Muscle layer of duodenum (tissue), 2 donors: ENCODE measurements around the gene FBH1.

Experiments
- H3K27ac ChIP-seq: one replicate; pipeline ENCODE4 v1.7.0; 2013; ENCODE audit warnings: mild to moderate bottlenecking, low read length
- H3K27me3 ChIP-seq: one replicate; pipeline ENCODE4 v1.7.0; 2013; ENCODE audit warnings: low read depth, mild to moderate bottlenecking, control low read depth, low read length
- H3K36me3 ChIP-seq, 2 donors: one replicate each; pipeline ENCODE4 v1.7.0; 2013; ENCODE audit warnings: low read length in 2 of 2, control low read depth in 1 of 2, mild to moderate bottlenecking in 1 of 2; ENCODE audit not compliant: insufficient read depth in 2 of 2, control insufficient read depth in 1 of 2
- H3K4me1 ChIP-seq, 2 donors: one replicate each; pipeline ENCODE4 v1.7.0; 2013; ENCODE audit warnings: low read length in 2 of 2, mild to moderate bottlenecking in 2 of 2, control low read depth in 1 of 2, moderate library complexity in 1 of 2; ENCODE audit not compliant: insufficient read depth in 2 of 2, control insufficient read depth in 1 of 2
- H3K4me3 ChIP-seq, 2 donors: one replicate each; pipeline ENCODE4 v1.7.0; 2013; ENCODE audit warnings: low read length in 2 of 2, low read depth in 1 of 2, mild to moderate bottlenecking in 1 of 2
- H3K9me3 ChIP-seq, 2 donors: one replicate each; pipeline ENCODE4 v1.7.0; 2013; ENCODE audit warnings: low read length in 2 of 2, control low read depth in 1 of 2, mild to moderate bottlenecking in 1 of 2; ENCODE audit not compliant: control insufficient read depth in 1 of 2
- donor health status: healthy.

The FBH1 gene

DNA sequence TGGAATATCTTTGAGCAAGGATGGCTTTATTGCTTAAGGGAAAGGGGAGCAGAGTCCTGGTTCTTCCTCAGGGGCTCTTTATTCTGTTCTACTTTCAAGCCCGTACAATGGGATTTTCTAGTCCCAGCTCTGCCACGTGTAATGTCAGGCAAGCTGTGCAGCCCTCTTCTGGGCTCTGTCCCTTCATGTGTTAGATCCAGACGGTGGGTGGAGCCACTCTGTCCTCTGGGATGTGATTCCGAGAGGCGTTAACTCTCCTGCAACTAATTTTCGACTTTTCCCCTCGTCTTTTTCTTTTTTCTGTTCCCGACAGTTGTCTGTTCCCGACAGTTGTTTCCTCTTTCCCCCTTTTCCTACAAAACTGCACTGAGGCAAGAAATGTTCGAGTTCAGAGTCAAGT, 34.8 kb downstream of the FBH1 start:
- Histone ChIP-seq H3K4me1 (no peaks in the 10 kb centered on the region), H3K27ac (no peak overlapping the region), H3K27me3 (no peaks in the 10 kb centered on the region), H3K36me3 (peaks cover 77 to 90% of the 10 kb centered on the region in 2 donors), H3K9me3 (no peaks in the 10 kb centered on the region), H3K4me3 (no peak overlapping the region)

DNA sequence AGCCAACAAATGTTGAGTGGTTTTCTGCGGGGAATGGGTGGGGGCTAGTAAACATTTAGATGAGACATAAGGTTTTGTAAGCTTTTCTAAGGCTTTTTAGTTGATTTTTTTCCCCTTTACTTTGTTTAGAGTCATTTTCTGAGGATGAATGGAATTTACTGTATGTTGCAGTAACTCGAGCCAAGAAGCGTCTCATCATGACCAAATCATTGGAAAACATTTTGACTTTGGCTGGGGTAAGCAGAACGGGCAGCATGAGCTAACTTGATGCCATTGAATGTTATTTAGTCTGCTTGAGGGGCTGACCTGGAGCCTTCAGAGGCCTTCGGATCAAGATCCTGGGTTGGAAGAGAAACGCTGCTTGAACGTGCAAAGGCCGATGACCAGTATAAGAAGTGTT, 37.3 kb downstream of the FBH1 start:
- no peaks in the 10 kb centered on the region for H3K4me1 ChIP-seq
- H3K27ac ChIP-seq: no peak overlapping the region
- H3K36me3 ChIP-seq: peaks cover 57 to 87% of the 10 kb centered on the region in 2 donors
- H3K4me3 ChIP-seq: no peak overlapping the region
- no peaks in the 10 kb centered on the region for H3K27me3 ChIP-seq
- H3K9me3 ChIP-seq: no peaks in the 10 kb centered on the region

DNA sequence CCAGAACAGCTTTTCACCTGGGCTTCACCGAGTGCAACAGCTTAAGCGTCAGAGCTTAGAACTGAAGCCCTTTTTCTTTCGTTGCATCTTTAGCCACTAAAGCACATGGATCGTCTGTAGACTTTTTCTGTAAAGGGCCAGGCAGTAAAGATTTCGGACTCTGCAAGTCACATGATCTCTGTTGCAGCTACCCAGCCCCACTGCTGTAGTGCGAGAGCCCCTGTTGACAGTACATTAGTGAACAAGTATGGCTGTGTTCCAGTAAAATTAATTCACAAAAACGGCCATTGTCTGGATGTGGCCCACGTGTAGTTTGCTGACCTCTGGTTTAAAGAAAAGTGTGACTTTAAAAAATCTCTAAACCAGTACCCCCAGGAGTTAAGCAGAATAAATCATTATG, 39.4 kb downstream of the FBH1 start:
- no peaks in the 10 kb centered on the region for H3K9me3 ChIP-seq
- no peak overlapping the region for H3K4me3 ChIP-seq
- no peak overlapping the region for H3K27ac ChIP-seq
- no peaks in the 10 kb centered on the region for H3K27me3 ChIP-seq
- H3K4me1 ChIP-seq: no peaks in the 10 kb centered on the region
- peaks cover 39 to 73% of the 10 kb centered on the region in 2 donors for H3K36me3 ChIP-seq

DNA sequence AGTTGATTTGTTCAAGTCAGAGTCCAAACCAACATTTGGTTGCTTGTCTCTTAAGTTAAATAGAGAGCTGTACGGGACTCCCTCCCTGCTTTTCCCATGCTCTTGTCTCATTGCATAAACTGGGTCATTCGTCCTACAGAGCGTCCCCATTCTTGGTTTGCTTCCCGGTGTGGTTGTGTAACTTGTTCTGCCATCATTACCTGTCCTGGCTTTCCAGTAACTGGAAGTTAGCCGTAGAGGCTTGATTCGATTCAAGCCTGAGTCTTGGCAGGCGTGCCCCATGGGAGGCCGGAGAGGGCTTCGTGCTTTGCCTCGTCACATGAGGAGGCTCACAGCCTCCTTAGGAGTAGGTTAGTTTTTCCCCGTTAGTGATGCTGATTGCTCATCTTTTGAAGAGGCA, 40.2 kb downstream of the FBH1 start:
- H3K27ac ChIP-seq: no peak overlapping the region
- H3K4me1 ChIP-seq: no peaks in the 10 kb centered on the region
- H3K36me3 ChIP-seq: peaks cover 37 to 69% of the 10 kb centered on the region in 2 donors
- no peaks in the 10 kb centered on the region for H3K27me3 ChIP-seq
- no peaks in the 10 kb centered on the region for H3K9me3 ChIP-seq
- no peak overlapping the region for H3K4me3 ChIP-seq

DNA sequence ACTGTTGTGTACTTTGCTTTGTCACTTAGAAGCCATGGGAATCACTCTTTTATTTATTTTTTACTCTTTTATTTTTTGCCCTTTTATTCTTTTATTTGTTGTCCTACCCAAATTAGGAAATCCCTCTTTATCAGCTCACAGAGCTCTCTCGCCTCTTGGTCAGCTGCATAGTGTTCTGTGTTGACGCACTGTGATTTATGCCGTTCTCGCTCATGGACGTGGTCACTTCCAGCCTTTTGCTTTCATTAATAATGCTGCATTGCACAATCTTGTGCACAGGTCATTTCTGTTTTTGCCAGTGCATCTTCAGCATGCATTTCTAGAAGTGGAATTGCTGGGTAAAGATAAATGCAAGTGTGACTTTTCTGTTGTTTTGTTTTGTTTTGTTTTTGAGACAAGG, 42.3 kb downstream of the FBH1 start:
- Histone ChIP-seq H3K4me1 (no peaks in the 10 kb centered on the region), H3K27me3 (no peaks in the 10 kb centered on the region), H3K4me3 (no peak overlapping the region), H3K27ac (no peak overlapping the region), H3K36me3 (peaks cover 41 to 69% of the 10 kb centered on the region in 2 donors), H3K9me3 (no peaks in the 10 kb centered on the region)

DNA sequence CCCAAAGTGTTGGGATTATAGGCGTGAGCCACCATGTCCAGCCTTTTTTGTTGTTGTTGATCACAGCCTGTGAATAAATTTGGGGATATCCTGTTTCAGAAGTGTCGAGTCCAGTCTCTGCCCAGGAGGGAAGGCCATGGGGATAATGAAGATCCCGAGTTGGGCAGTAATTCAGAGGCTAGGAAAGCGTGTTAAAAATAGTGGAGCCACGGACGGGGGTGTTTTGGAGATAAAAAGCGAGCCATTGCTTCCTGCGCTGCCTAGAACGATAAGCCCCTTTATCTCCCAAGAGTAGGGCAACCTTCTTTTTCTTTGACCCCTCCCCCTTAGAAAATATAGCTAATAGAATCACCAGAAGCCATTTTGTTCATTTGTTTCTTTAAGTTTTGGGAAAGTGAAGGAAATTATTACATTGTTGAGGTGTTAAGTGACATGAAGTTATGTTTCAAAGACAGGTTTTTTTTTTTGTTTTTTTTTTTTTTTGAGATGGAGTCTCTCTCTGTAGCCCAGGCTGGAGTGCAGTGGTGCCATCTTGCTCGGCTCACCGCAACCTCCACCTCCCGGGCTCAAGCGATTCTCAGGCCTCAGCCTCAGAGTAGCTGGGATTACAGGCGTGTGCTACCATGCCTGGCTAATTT, 44.0 kb downstream of the FBH1 start:
- Histone ChIP-seq H3K27ac (no peak overlapping the region), H3K4me1 (no peaks in the 10 kb centered on the region), H3K9me3 (no peaks in the 10 kb centered on the region), H3K4me3 (no peak overlapping the region), H3K27me3 (no peaks in the 10 kb centered on the region), H3K36me3 (peaks cover 43 to 68% of the 10 kb centered on the region in 2 donors)

DNA sequence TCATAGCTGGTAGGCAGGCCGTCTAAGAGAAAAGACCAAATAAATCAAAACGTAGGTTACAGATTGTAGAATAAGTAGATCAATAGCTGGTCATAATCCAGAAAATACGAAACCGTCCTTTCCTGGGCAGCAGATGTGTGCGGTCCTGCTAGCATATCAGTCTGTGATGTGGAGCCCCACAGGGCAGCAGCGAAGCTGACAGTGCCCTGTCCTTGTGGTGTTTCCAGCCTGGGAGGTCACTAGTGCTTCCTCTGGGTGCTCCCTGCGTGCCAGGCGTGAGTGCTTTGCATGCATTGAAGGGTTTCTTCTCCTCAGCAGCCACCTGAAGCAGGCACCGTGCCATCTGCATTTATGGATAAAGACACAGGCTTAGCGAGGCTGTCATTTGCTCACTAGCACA, 45.6 kb downstream of the FBH1 start:
- Histone ChIP-seq H3K9me3 (no peaks in the 10 kb centered on the region), H3K36me3 (peaks cover 35 to 52% of the 10 kb centered on the region in 2 donors)

DNA sequence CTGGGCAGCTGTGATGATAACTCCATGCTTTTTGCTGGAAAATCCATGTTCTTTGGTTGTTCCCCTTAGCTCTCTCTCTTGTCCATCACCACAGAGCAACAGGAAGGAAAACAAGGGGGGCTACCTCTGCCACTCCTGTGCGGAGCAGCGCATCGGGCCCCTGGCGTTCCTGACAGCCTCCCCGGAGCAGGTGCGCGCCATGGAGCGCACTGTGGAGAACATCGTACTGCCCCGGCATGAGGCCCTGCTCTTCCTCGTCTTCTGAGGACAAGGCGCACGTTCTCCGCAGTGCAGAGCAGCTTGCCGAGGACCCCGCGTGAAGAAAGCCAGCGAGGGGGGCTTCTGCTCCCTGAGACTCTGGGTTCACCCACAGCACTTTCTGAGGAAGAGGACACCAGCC, 47.0 kb downstream of the FBH1 start:
- Histone ChIP-seq H3K4me1 (no peaks in the 10 kb centered on the region), H3K27ac (no peak overlapping the region), H3K27me3 (no peaks in the 10 kb centered on the region), H3K36me3 (peaks cover 35 to 42% of the 10 kb centered on the region in 2 donors), H3K9me3 (no peaks in the 10 kb centered on the region), H3K4me3 (no peak overlapping the region)

More for the DNA sequence above, 45.6 kb downstream of the FBH1 start:
- Histone ChIP-seq H3K27ac (no peak overlapping the region), H3K4me1 (no peaks in the 10 kb centered on the region), H3K4me3 (no peak overlapping the region), H3K27me3 (no peaks in the 10 kb centered on the region)

DNA sequence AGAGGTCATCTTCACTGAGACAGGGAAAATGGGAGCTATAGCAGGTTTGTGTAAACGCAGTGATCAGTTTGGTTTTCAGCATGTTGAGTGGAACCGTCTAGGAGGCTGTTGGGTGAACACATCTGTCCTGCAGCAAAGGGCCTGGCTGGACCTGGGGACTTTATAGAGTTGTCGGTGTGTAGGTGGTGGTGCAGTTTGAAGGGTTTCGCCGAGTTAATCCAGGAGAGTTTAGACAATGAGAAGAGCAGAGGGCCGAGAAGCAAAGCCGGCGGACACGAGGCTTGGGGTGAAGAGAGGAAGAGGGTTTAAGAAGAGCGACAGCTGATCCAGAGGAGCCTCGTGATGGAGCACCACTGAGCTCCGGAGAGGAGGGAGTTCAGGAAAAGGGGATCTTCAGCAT, 48.2 kb downstream of the FBH1 start:
- Histone ChIP-seq H3K4me1 (peaks cover under 1 to 1% of the 10 kb centered on the region in 2 donors), H3K27me3 (no peaks in the 10 kb centered on the region), H3K36me3 (peaks cover 34 to 35% of the 10 kb centered on the region in 2 donors), H3K27ac (no peak overlapping the region), H3K9me3 (no peaks in the 10 kb centered on the region), H3K4me3 (no peak overlapping the region)

DNA sequence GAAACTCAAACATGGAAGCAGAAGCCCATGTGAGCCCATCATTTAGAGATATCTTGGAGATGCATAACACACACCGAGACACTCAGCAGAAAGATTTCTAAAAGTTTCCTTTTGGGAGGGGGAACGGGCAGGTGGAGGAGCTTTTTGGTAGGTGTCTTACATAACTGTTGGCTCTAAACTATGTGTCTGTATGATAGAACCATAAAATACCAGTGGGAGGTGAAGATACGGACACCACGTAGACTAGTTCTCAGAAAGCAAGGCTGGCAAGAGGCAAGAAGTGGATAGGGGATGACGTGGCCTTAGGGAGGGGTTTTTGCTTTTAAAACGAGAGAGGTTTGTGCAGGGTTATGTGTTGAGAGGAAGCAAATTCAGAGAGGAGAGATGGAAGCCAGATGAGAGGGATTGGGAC, 50.8 kb downstream of the FBH1 start:
- Histone ChIP-seq H3K27me3 (no peaks in the 10 kb centered on the region), H3K4me3 (no peak overlapping the region), H3K4me1 (peaks cover 5 to 6% of the 10 kb centered on the region in 2 donors), H3K9me3 (no peaks in the 10 kb centered on the region), H3K27ac (no peak overlapping the region), H3K36me3 (peaks cover 21 to 26% of the 10 kb centered on the region in 2 donors)

DNA sequence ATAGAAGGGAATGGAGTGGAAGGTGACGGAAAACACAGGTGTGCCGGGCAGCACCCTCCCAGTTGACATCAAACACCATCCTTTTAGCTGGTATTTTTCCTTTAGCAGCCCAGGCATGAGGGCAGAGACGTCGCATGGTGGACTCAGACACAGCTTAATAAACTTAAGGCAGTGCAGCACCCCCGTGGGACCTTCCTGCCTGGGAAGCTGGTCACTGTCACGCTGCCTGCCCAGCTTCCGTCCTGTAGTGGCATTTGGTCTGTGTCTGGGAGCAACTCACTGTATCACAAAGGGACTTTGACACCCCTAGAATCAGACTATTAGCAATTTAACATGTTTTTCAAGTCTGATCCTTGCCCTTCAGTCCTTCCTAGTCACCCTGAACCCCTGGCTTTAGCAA, 51.5 kb downstream of the FBH1 start:
- Histone ChIP-seq H3K36me3 (peaks cover 16 to 20% of the 10 kb centered on the region in 2 donors), H3K27me3 (no peaks in the 10 kb centered on the region), H3K9me3 (no peaks in the 10 kb centered on the region), H3K4me1 (peaks cover 6% of the 10 kb centered on the region in 2 donors), H3K4me3 (no peak overlapping the region), H3K27ac (no peak overlapping the region)

DNA sequence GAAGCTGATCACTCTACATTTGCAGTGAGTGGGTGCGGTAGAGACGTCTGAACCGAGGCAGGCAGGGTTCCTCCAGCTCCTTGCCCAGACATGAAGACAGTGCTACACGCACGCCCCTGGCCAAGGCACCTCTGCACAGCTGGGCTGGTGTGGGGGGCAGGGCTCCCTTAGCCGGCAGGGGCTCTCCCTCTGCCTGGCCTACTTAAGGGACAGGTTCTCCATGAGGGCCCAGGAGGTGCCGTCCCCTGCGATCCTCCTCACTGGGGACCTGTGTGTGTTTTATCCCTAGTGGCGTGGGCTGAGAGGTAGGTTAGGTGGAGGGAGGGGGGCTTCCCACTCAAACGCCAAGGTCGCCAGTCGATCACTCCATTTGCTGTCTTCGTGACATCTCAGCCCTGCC, 52.0 kb downstream of the FBH1 start:
- Histone ChIP-seq H3K27ac (peak overlapping the region; percentile 39), H3K4me3 (no peak overlapping the region)

More for the DNA sequence above, 52.0 kb downstream of the FBH1 start:
- Histone ChIP-seq H3K4me1 (peaks cover 6 to 10% of the 10 kb centered on the region in 2 donors), H3K9me3 (no peaks in the 10 kb centered on the region), H3K27me3 (no peaks in the 10 kb centered on the region), H3K36me3 (peaks cover 11 to 16% of the 10 kb centered on the region in 2 donors)
